HEK293T (cell line): ENCODE measurements around the gene TEKT5.

Experiments
- CTCF ChIA-PET: fragments of 350-600 bp; formaldehyde crosslinking; extraction: SDS; loops from one replicate; lab custom pipeline; 2021; ENCODE audit warnings: antibody characterized with exemption, inconsistent platforms; lab: Yijun Ruan, JAX
- POLR2A ChIA-PET: fragments of 350-600 bp; formaldehyde crosslinking; extraction: SDS; loops from one replicate; lab custom pipeline; 2020; ENCODE audit warnings: antibody characterized with exemption, inconsistent platforms; lab: Yijun Ruan, JAX
- DNase-seq: peaks from one replicate; pipeline ENCODE4 v3.0.0; 2012; ENCODE audit warnings: mixed read lengths; ENCODE audit errors: extremely low spot score
- ARNT ChIP-seq: fragments of 450-650 bp; IDR thresholded peaks from 2 replicates; pipeline ENCODE4 v1.6.1; 2017; ENCODE audit warnings: mild to moderate bottlenecking
- BHLHE40 ChIP-seq: fragments of 450-650 bp; IDR thresholded peaks from 2 replicates; pipeline ENCODE4 v1.6.1; 2016; ENCODE audit warnings: mild to moderate bottlenecking, moderate library complexity, borderline replicate concordance
- CTBP1 ChIP-seq: fragments of 450-650 bp; IDR thresholded peaks from 2 replicates; pipeline ENCODE4 v1.6.1; 2016; ENCODE audit warnings: borderline replicate concordance
- ELF4 ChIP-seq: fragments of 450-650 bp; IDR thresholded peaks from 2 replicates; pipeline ENCODE4 v1.6.1; 2017; ENCODE audit warnings: antibody characterized with exemption
- FOXA1 ChIP-seq: fragments of 450-650 bp; IDR thresholded peaks from 2 replicates; pipeline ENCODE4 v1.6.1; 2016; ENCODE audit warnings: mild to moderate bottlenecking
- FOXK2 ChIP-seq: fragments of 450-650 bp; IDR thresholded peaks from 2 replicates; pipeline ENCODE4 v1.6.1; 2016; ENCODE audit warnings: mild to moderate bottlenecking
- FOXM1 ChIP-seq: fragments of 450-650 bp; IDR thresholded peaks from 2 replicates; pipeline ENCODE4 v1.6.1; 2017; ENCODE audit warnings: mild to moderate bottlenecking, borderline replicate concordance
- HDGF ChIP-seq: fragments of 450-650 bp; IDR thresholded peaks from 2 replicates; pipeline ENCODE4 v1.6.1; 2017; ENCODE audit warnings: antibody characterized with exemption, borderline replicate concordance
- L3MBTL2 ChIP-seq: fragments of 450-650 bp; conservative IDR thresholded peaks from 2 replicates; pipeline ENCODE4 v1.6.1; 2016; ENCODE audit warnings: mild to moderate bottlenecking
- LEF1 ChIP-seq: fragments of 450-650 bp; IDR thresholded peaks from 2 replicates; pipeline ENCODE4 v1.6.1; 2017; ENCODE audit warnings: mild to moderate bottlenecking, borderline replicate concordance
- NFRKB ChIP-seq: fragments of 450-650 bp; IDR thresholded peaks from 2 replicates; pipeline ENCODE4 v1.6.1; 2016; ENCODE audit warnings: mild to moderate bottlenecking, moderate library complexity
- PKNOX1 ChIP-seq: fragments of 450-650 bp; IDR thresholded peaks from 2 replicates; pipeline ENCODE4 v1.6.1; 2016
- SP1 ChIP-seq: fragments of 450-650 bp; IDR thresholded peaks from 2 replicates; pipeline ENCODE4 v1.6.1; 2017
- SUZ12 ChIP-seq: fragments of 450-650 bp; IDR thresholded peaks from 2 replicates; pipeline ENCODE4 v1.6.1; 2016; ENCODE audit warnings: mild to moderate bottlenecking
- TARDBP ChIP-seq: fragments of 450-650 bp; IDR thresholded peaks from 2 replicates; pipeline ENCODE4 v1.6.1; 2016
- ZNF384 ChIP-seq: fragments of 450-650 bp; IDR thresholded peaks from 2 replicates; pipeline ENCODE4 v1.6.1; 2016

TEKT5 gene

GRCh38 chr16:10607157-10607556 is 87.6 kb downstream of the TEKT5 start:
- TF ChIP-seq SUZ12 (no peak), BHLHE40 (no peak), ZNF384 (no peak), L3MBTL2 (no peak), TARDBP (no peak), LEF1 (no peak), ARNT (no peak), FOXK2 (no peak), NFRKB (no peak), ELF4 (no peak), SP1 (no peak), PKNOX1 (no peak), FOXA1 (no peak), CTBP1 (no peak)
- ChIA-PET CTCF (no interaction called here), POLR2A (no interaction called here)
- no peak for DNase-seq

DNA sequence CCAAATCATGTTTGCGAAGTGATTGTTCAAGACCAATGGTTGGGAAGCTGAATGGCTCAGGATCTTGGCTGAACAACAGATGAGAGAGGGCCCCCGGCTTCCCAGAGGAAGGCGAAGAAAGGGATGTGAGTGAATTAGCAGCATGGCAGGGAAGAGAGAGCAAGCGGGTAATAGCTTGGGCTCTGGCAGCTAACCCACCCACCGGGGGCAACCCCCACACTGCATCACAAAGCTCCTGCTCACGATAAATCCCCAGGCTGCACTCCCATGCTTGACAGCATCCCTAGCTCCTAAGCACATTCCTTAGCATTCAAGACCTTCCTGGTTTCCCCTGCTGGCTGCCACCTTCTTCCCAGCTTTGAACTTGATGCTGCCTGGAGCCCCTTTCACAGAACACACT is 88.1 kb downstream of the TEKT5 start:
- no peak for DNase-seq
- TF ChIP-seq BHLHE40 (no peak), PKNOX1 (no peak), FOXA1 (no peak), FOXM1 (no peak), TARDBP (no peak), HDGF (no peak), ELF4 (no peak)
- POLR2A ChIA-PET: no interaction called here
- CTCF ChIA-PET: no interaction called here

- no peak for DNase-seq
- POLR2A ChIA-PET: no interaction called here
- TF ChIP-seq HDGF (no peak), BHLHE40 (no peak), FOXA1 (no peak), SP1 (no peak), LEF1 (no peak), TARDBP (no peak), ELF4 (no peak)
- CTCF ChIA-PET: interaction anchor here (0.6 kb wide), 1 partner anchor 365 kb away, joined by 3 read pairs; no protein-coding TSS in a partner anchor
These were observed 89.1 kb downstream of the TEKT5 start for GRCh38 chr16:10605636-10606035.

DNA sequence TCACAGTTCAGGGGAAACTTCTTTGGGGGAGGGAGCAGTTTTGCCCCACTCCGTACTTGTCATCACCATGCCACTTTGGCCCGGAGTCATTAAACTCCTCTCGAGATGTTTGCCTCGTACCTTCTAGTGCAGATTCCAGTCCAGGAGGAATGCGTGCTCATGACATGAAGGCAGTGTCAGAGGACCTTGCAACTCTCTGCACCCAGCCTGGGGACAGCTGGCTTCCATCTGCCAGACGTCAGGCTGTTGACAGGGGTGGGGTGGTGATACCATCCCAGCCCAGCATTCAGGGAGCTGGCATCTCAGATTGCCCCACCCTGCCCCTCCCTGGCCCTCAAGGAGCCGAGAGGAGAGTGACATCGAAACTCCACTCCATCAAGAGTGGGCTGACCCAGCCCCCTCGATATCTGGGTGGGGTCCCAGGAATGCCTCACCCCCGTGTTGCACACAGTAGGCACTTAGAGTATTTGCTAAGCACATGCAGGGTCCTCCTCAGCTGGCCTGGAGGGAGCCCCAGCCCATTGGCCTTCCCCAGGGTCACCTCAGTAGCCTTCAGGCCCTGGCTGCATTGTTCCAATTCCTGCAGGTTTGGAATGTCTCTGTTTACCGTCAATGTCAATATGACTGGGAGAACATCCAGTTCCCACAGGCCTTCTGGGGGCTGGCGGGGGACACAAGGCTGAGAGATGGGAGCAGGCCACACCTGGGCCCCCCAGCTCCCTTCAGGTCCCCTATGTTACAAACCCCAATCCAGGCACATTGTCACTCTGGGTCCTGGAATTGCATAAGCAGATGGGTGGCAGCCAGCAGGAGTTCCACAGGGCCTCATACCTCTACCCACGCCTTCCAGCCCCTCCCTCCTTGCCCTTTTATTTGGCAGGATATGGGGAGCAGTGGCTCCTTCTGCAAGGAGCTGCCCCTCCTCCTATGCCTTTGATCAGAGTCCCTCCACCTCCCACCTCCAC is 93.0 kb downstream of the TEKT5 start:
- TF ChIP-seq NFRKB (no peak), LEF1 (no peak), FOXK2 (no peak), SP1 (no peak), ARNT (no peak), BHLHE40 (no peak), L3MBTL2 (no peak), FOXM1 (no peak), TARDBP (no peak), ELF4 (no peak), FOXA1 (no peak), CTBP1 (no peak), PKNOX1 (no peak), HDGF (no peak), ZNF384 (no peak)
- CTCF ChIA-PET: no interaction called here
- DNase-seq: no peak
- POLR2A ChIA-PET: interaction anchor here (0.7 kb wide), 1 partner anchor 21 kb away, joined by 3 read pairs; the partner anchor contains the start of gene EMP2

DNA sequence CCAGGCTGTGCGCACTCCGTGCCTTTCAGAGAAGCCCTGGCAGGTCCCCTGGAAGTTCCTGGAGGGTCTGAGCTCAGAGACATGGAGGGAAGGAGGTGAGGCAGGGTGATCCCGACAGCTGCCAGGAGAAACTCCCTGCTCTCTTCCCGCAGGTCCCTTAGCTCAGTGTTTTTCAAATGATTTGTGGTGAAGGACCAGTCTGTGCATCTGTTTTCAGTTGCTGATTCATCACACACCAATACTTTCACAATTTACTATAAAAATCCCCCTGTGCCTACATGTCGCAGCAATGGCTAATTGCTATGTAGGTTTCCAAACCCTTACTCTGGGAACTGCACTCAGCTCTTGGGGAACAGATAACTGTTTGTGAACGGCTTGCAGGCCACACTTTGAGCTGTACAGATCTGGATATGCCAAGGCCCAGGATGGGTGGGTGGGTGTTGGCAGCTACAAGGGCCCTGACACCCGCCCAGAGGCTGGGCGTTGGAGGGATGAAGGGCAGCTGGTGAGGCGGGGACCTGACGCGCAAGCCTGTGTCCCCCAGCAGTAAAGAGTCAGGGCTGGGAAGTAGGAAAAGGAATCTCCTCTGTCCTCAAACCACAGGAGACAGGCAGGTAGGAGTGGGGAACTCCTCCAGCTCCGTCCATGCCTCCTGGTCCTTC is 93.8 kb downstream of the TEKT5 start:
- ChIA-PET CTCF (no interaction called here), POLR2A (interaction anchor here (0.7 kb wide), 1 partner anchor 20 kb away, joined by 3 read pairs; the partner anchor contains the start of gene EMP2)
- TF ChIP-seq LEF1 (no peak), L3MBTL2 (no peak), SUZ12 (no peak), ARNT (no peak), HDGF (no peak), CTBP1 (no peak), NFRKB (no peak), BHLHE40 (no peak), FOXA1 (no peak), ZNF384 (no peak), FOXK2 (no peak), TARDBP (no peak), ELF4 (no peak), SP1 (no peak), FOXM1 (no peak), PKNOX1 (no peak)
- no peak for DNase-seq
